Neural progenitor cell (in vitro differentiated cells): Measurements from ENCODE around the gene EXD3. TPM values are rescaled to one million over a fixed set of nuclear protein-coding genes. Genes with fewer than 3 reads are reported as not detected.

Experiments used
- DNase-seq: peaks from one replicate; pipeline ENCODE4 v3.0.0-alpha.2; 2016; ENCODE audit warnings: low spot score
- H2AFZ ChIP-seq: fragments of 200-600 bp; sonication (generic); replicated peaks from 2 replicates; pipeline ENCODE4 v1.6.1; 2016; ENCODE audit warnings: antibody characterized with exemption
- H3F3A ChIP-seq: fragments of 200-600 bp; sonication (generic); 2 replicates; pipeline ENCODE4 v1.6.1; 2016; ENCODE audit warnings: antibody characterized with exemption, low read depth
- H3K27ac ChIP-seq: fragments of 200-600 bp; sonication (generic); 2 replicates; pipeline ENCODE4 v1.5.1; 2016; ENCODE audit warnings: mild to moderate bottlenecking
- H3K27me3 ChIP-seq: fragments of 200-600 bp; sonication (generic); 2 replicates; pipeline ENCODE4 v1.6.1; 2016; ENCODE audit warnings: mild to moderate bottlenecking, moderate library complexity
- H3K36me3 ChIP-seq: fragments of 200-600 bp; sonication (generic); 2 replicates; pipeline ENCODE4 v1.5.1; 2016
- H3K4me1 ChIP-seq: fragments of 200-600 bp; sonication (generic); 2 replicates; pipeline ENCODE4 v1.6.1; 2016; ENCODE audit warnings: mixed run types
- H3K4me2 ChIP-seq: fragments of 200-600 bp; sonication (generic); 2 replicates; pipeline ENCODE4 v1.6.1; 2016
- H3K4me3 ChIP-seq: fragments of 200-600 bp; sonication (generic); 2 replicates; pipeline ENCODE4 v1.5.1; 2016
- H3K79me2 ChIP-seq: fragments of 200-600 bp; sonication (generic); 2 replicates; pipeline ENCODE4 v1.6.1; 2016; ENCODE audit warnings: low read depth
- H3K9ac ChIP-seq: fragments of 200-600 bp; sonication (generic); 2 replicates; pipeline ENCODE4 v1.6.1; 2016
- H3K9me3 ChIP-seq: fragments of 200-600 bp; sonication (generic); 2 replicates; pipeline ENCODE4 v1.5.1; 2016; ENCODE audit warnings: low read depth
- H4K20me1 ChIP-seq: fragments of 200-600 bp; sonication (generic); 2 replicates; pipeline ENCODE4 v1.6.1; 2016; ENCODE audit warnings: low read depth
- H3K27ac Mint-ChIP-seq: 3 replicates; pipeline ENCODE4 v1.8.0; 2021; ENCODE audit warnings: mixed read lengths
- H3K27me3 Mint-ChIP-seq: 2 replicates; pipeline ENCODE4 v1.8.0; 2022; ENCODE audit warnings: low read depth, mild to moderate bottlenecking, inconsistent platforms, moderate library complexity, mixed read lengths; ENCODE audit not compliant: insufficient read depth
- H3K36me3 Mint-ChIP-seq: 3 replicates; pipeline ENCODE4 v1.8.0; 2021; ENCODE audit warnings: mixed read lengths
- H3K4me1 Mint-ChIP-seq: 3 replicates; pipeline ENCODE4 v1.8.0; 2021; ENCODE audit warnings: mixed read lengths
- H3K4me3 Mint-ChIP-seq: 3 replicates; pipeline ENCODE4 v1.8.0; 2021; ENCODE audit warnings: mild to moderate bottlenecking, moderate library complexity, mixed read lengths
- H3K9me3 Mint-ChIP-seq: 3 replicates; pipeline ENCODE4 v1.8.0; 2020; ENCODE audit warnings: mixed read lengths
- EZH2 ChIP-seq: fragments of 200-600 bp; sonication (generic); IDR thresholded peaks from 2 replicates; pipeline ENCODE4 v1.6.1; 2017; ENCODE audit warnings: antibody characterized with exemption, mild to moderate bottlenecking, moderate library complexity
- EZH2phosphoT487 ChIP-seq: fragments of 200-600 bp; sonication (generic); IDR thresholded peaks from 2 replicates; pipeline ENCODE4 v1.6.1; 2017; ENCODE audit warnings: antibody characterized with exemption
- total RNA-seq: library from RNA; depleted of rRNA; stranded (reverse); fragments of >200 nt; gene quantifications from 2 replicates; pipeline ENCODE4 v1.2.3, GENCODE V29; 2015; ENCODE audit warnings: low replicate concordance
- TF ChIP-seq, protein P1 (sequence below): fragments of 200-600 bp; sonication (generic); IDR thresholded peaks from 2 replicates; pipeline ENCODE4 v1.5.1; 2017; ENCODE audit warnings: antibody characterized with exemption, mild to moderate bottlenecking

EXD3 gene
- total RNA-seq, 1 donor from 2014 or later: 4.7 TPM

DNA sequence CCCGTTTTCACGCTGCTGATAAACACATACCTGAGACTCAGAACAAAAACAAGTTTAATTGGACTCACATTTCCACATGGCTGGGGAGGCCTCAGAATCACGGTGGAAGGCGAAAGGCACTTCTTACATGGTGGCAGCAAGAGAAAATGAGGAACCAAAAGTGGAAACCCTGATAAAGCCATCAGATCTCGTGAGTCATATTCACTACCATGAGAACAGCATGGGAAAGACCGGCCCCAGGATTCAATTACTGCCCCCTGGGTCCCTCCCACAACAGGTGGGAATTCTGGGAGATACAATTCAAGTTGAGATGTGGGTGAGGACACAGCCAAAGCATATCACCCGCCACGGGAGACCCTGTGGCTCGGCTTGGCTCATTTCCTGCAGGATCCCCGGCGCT is 20.2 kb downstream of the EXD3 start:
- no peak for DNase-seq
- H3K4me1 ChIP-seq: peaks cover 7% of the 10 kb centered on the region
- TF ChIP-seq, protein P1, sequence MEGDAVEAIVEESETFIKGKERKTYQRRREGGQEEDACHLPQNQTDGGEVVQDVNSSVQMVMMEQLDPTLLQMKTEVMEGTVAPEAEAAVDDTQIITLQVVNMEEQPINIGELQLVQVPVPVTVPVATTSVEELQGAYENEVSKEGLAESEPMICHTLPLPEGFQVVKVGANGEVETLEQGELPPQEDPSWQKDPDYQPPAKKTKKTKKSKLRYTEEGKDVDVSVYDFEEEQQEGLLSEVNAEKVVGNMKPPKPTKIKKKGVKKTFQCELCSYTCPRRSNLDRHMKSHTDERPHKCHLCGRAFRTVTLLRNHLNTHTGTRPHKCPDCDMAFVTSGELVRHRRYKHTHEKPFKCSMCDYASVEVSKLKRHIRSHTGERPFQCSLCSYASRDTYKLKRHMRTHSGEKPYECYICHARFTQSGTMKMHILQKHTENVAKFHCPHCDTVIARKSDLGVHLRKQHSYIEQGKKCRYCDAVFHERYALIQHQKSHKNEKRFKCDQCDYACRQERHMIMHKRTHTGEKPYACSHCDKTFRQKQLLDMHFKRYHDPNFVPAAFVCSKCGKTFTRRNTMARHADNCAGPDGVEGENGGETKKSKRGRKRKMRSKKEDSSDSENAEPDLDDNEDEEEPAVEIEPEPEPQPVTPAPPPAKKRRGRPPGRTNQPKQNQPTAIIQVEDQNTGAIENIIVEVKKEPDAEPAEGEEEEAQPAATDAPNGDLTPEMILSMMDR: no peak
- no peak for TF ChIP-seq EZH2phosphoT487
- no peak for TF ChIP-seq EZH2
- peaks cover 22% of the 10 kb centered on the region for H3K36me3 Mint-ChIP-seq
- H3K79me2 ChIP-seq: no peaks in the 10 kb centered on the region
- H3K4me3 Mint-ChIP-seq: peak overlapping the region; percentile 47
- H2AFZ ChIP-seq: no peak overlapping the region
- H4K20me1 ChIP-seq: peaks cover 24% of the 10 kb centered on the region
- peaks cover 17% of the 10 kb centered on the region for H3K9me3 Mint-ChIP-seq
- no peaks in the 10 kb centered on the region for H3K9me3 ChIP-seq
- no peak overlapping the region for H3K27ac ChIP-seq
- H3K27me3 ChIP-seq: peaks cover 10% of the 10 kb centered on the region
- no peaks in the 10 kb centered on the region for H3F3A ChIP-seq
- no peak overlapping the region for H3K9ac ChIP-seq
- H3K4me1 Mint-ChIP-seq: peaks cover 9% of the 10 kb centered on the region
- H3K27ac Mint-ChIP-seq: peak overlapping the region; percentile 40
- H3K36me3 ChIP-seq: no peaks in the 10 kb centered on the region
- no peak overlapping the region for H3K4me3 ChIP-seq
- H3K27me3 Mint-ChIP-seq: no peaks in the 10 kb centered on the region
- no peak overlapping the region for H3K4me2 ChIP-seq

DNA sequence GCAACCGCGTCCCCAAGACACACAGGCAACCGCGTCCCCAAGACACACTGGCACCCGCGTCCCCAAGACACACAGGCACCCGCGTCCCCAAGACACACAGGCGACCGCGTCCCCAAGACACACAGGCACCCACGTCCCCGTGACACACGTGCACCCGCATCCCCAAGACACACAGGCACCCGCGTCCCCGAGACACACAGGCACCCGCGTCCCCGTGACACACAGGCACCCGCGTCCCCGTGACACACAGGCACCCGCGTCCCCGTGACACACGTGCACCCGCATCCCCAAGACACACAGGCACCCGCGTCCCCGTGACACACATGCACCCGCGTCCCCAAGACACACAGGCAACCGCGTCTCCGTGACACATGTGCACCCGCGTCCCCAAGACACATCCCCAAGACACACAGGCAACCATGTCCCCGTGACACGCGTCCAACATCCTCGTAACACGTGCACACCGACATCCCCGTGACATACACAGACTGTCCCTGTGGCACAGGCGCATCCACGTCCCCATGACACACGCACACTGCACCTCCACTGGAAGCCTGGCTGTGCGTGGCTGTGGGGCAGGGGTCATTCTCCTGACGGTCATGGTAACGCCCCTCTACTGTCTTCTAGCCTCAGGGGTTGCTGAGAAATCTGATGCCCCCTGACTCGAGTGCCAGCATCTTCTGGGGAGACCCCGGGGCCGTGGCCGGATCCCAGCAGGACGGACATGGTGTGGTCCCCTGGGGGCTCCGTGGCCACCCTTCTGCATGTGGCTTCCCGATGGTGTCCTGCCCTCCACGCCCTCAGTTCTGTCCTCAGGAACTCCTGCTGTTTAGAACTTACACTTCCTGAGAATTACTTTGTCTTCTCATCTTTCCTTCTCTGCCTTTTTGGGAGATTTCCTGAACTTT is 24.1 kb downstream of the EXD3 start:
- Mint-ChIP-seq H3K9me3 (peaks cover 20% of the 10 kb centered on the region), H3K36me3 (peaks cover 24% of the 10 kb centered on the region), H3K27me3 (peaks cover 5% of the 10 kb centered on the region), H3K4me3 (no peak overlapping the region), H3K27ac (no peak overlapping the region), H3K4me1 (peaks cover 3% of the 10 kb centered on the region)
- DNase-seq: peak; percentile 0
- Histone ChIP-seq H3K4me2 (no peak overlapping the region), H3K27ac (no peak overlapping the region), H3F3A (no peaks in the 10 kb centered on the region), H3K9ac (no peak overlapping the region), H3K79me2 (no peaks in the 10 kb centered on the region), H3K9me3 (no peaks in the 10 kb centered on the region), H3K4me3 (no peak overlapping the region), H2AFZ (no peak overlapping the region), H3K27me3 (no peaks in the 10 kb centered on the region), H3K36me3 (no peaks in the 10 kb centered on the region), H3K4me1 (no peaks in the 10 kb centered on the region), H4K20me1 (no peaks in the 10 kb centered on the region)
- TF ChIP-seq EZH2 (no peak), EZH2phosphoT487 (no peak)
- TF ChIP-seq, protein P1: no peak

DNA sequence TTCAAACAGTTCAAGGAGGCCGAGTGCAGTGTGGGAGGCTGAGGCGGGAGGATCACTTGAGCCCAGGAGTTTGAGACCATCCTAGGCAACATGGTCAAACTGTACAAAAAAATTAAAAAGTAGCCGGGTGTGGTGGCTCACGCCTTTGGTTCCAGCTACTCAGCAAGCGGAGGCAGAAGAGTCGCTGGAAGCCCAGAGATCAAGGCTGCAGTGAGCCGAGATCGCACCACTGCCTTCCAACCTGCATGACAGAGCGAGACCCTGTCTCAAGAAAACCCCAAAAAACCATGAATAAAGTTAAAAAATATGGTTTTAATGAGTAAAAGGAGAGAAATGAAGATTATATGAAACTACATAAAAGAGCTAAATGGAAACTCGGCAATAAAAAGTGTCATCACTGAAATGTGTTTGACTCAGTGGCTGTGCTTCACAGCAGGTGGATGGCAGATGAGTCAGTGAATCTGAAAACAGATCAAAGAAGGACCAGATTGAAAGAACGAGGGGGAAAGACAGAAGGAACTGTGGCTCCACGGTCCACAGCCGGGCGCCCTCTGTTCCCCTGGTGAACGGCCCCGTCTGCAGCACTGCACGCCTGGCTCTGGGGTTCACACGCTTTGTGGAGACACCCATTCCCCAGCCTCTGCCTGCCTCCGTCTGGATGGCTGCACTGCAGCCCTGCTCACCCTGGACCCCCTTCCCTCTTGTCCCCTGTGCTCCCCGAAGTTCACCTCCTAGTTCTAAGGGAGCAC is 25.1 kb downstream of the EXD3 start:
- no peaks in the 10 kb centered on the region for H4K20me1 ChIP-seq
- H3K36me3 ChIP-seq: no peaks in the 10 kb centered on the region
- TF ChIP-seq, protein P1: no peak
- no peak for TF ChIP-seq EZH2
- H3K27me3 ChIP-seq: no peaks in the 10 kb centered on the region
- no peaks in the 10 kb centered on the region for H3K79me2 ChIP-seq
- H3F3A ChIP-seq: no peaks in the 10 kb centered on the region
- H2AFZ ChIP-seq: no peak overlapping the region
- H3K4me1 ChIP-seq: no peaks in the 10 kb centered on the region
- Mint-ChIP-seq H3K4me3 (no peak overlapping the region), H3K4me1 (peaks cover 3% of the 10 kb centered on the region), H3K27me3 (peaks cover 5% of the 10 kb centered on the region), H3K9me3 (peaks cover 20% of the 10 kb centered on the region), H3K27ac (no peak overlapping the region), H3K36me3 (peaks cover 24% of the 10 kb centered on the region)
- no peak overlapping the region for H3K4me3 ChIP-seq
- H3K27ac ChIP-seq: no peak overlapping the region
- DNase-seq: peak; percentile 1
- H3K9ac ChIP-seq: no peak overlapping the region
- H3K9me3 ChIP-seq: no peaks in the 10 kb centered on the region
- H3K4me2 ChIP-seq: no peak overlapping the region
